Measurements from ENCODE around the gene MIX23.

Gene MIX23

GRCh38 chr3:122312826-122313225, 70.2 kb downstream of the MIX23 start:
- POLR2A ChIA-PET, result no interaction called here
- H3K27ac ChIP-seq (ENCODE audit: extremely low read depth, low read depth, low read length), result no peak overlapping the region
- H3K36me3 ChIP-seq (ENCODE audit: control insufficient read depth in 2 of 2, insufficient read depth in 1 of 2, low read length in 2 of 2), result no peaks in the 10 kb centered on the region
- no peaks in the 10 kb centered on the region for H3K9me3 ChIP-seq (ENCODE audit: control insufficient read depth, insufficient read depth, low read depth, low read length)
- TF ChIP-seq GLIS1 (tag by site-specific recombination; IDR thresholded peaks at IDR 0.05) (no peak), ZNF426 (tag by site-specific recombination; IDR thresholded peaks at IDR 0.05) (no peak)
- H3K4me3 ChIP-seq (ENCODE audit: low read depth, low read length), result no peak overlapping the region
- H3K4me1 ChIP-seq (ENCODE audit: control insufficient read depth, insufficient read depth, low read length), result no peaks in the 10 kb centered on the region
- CTCF ChIA-PET, result interaction anchor here (0.6 to 1.0 kb wide), 2 partner anchors 45 to 48 kb away, joined by 3 to 4 read pairs; no protein-coding TSS in a partner anchor

GRCh38 chr3:122310361-122310760, 72.7 kb downstream of the MIX23 start:
- CTCF ChIA-PET, result no interaction called here
- POLR2A ChIA-PET, result no interaction called here
- no peak overlapping the region for H3K27ac ChIP-seq (ENCODE audit: extremely low read depth, low read depth, low read length)
- H3K4me3 ChIP-seq (ENCODE audit: low read depth, low read length), result no peak overlapping the region
- TF ChIP-seq ZIC2 (tag by site-specific recombination; IDR thresholded peaks at IDR 0.05) (no peak), ZNF10 (tag by site-specific recombination; IDR thresholded peaks at IDR 0.05) (no peak), ZNF544 (tag by site-specific recombination; IDR thresholded peaks at IDR 0.05) (no peak), ZNF792 (tag by site-specific recombination; IDR thresholded peaks at IDR 0.05) (no peak), ZNF398 (tag by site-specific recombination; IDR thresholded peaks at IDR 0.05) (no peak), ZNF266 (tag by site-specific recombination; IDR thresholded peaks at IDR 0.05; ENCODE audit: low read depth) (no peak), KLF16 (tag by site-specific recombination; IDR thresholded peaks at IDR 0.05) (no peak), ZNF596 (tag by site-specific recombination; IDR thresholded peaks at IDR 0.05) (no peak), ZBTB17 (tag by site-specific recombination; IDR thresholded peaks at IDR 0.05) (no peak), ZNF2 (tag by site-specific recombination; IDR thresholded peaks at IDR 0.05) (no peak), ZNF777 (tag by site-specific recombination; IDR thresholded peaks at IDR 0.05; ENCODE audit: borderline replicate concordance) (no peak), ZFHX2 (tag by site-specific recombination; conservative IDR thresholded peaks at IDR 0.05) (no peak), REPIN1 (tag by site-specific recombination; IDR thresholded peaks at IDR 0.05; ENCODE audit: low read depth) (no peak), ZFP37 (tag by site-specific recombination; IDR thresholded peaks at IDR 0.05) (no peak), ZNF555 (tag by site-specific recombination; conservative IDR thresholded peaks at IDR 0.05) (no peak), ZNF837 (tag by site-specific recombination; IDR thresholded peaks at IDR 0.05) (no peak), ZNF776 (tag by site-specific recombination; IDR thresholded peaks at IDR 0.05; ENCODE audit: borderline replicate concordance) (no peak), AEBP2 (tag by site-specific recombination; IDR thresholded peaks at IDR 0.05; ENCODE audit: borderline replicate concordance) (no peak), ZNF239 (tag by site-specific recombination; IDR thresholded peaks at IDR 0.05) (no peak)
- H3K9me3 ChIP-seq (ENCODE audit: control insufficient read depth, insufficient read depth, low read depth, low read length), result no peaks in the 10 kb centered on the region
- no peaks in the 10 kb centered on the region for H3K4me1 ChIP-seq (ENCODE audit: control insufficient read depth, insufficient read depth, low read length)
- H3K36me3 ChIP-seq (ENCODE audit: control insufficient read depth in 2 of 2, insufficient read depth in 1 of 2, low read length in 2 of 2), result no peaks in the 10 kb centered on the region
